ENCODE results near the gene MYORG.

- TF ChIP-seq CTCF (IDR thresholded peaks at IDR 0.05), result no peak
- no peak for TF ChIP-seq POLR2AphosphoS5 (IDR thresholded peaks at IDR 0.05)
Observed at GRCh38 chr9:34363619-34364351, 12.9 kb downstream of the MYORG start.
